ENCODE measurements around the gene ZDHHC19.
"Not testable (repeated sequence)": the region's sequence is repeated elsewhere in the genome, so short reads cannot be mapped to it uniquely, and the experiment has no call there.

Gene ZDHHC19

GRCh38 chr3:196246612-196247308, 35.6 kb upstream of the ZDHHC19 start:
- no peaks in the 10 kb centered on the region for H3K27me3 ChIP-seq
- peaks cover 27 to 31% of the 10 kb centered on the region in 2 experiments for H3K4me1 ChIP-seq (ENCODE audit: control insufficient read depth in 1 of 2, insufficient read depth in 1 of 2, low read depth in 1 of 2, low read length in 1 of 2)
- H3K4me3 ChIP-seq (ENCODE audit: low read depth in 1 of 2, low read length in 1 of 2), result no peak overlapping the region
- H3K36me3 ChIP-seq, result peaks cover 58% of the 10 kb centered on the region
- peak; percentile 47 for TF ChIP-seq CTCF (IDR thresholded peaks at IDR 0.05)
- peak overlapping the region; percentile 87 for H3K27ac ChIP-seq
- H3K9me3 ChIP-seq, result no peaks in the 10 kb centered on the region

GRCh38 chr3:196244166-196244565, 33.0 kb upstream of the ZDHHC19 start:
- not testable (repeated sequence) for H3K9me3 ChIP-seq
- peaks cover 71% of the 10 kb centered on the region for H3K36me3 ChIP-seq

GRCh38 chr3:196241704-196242103, 30.5 kb upstream of the ZDHHC19 start:
- peaks cover 83% of the 10 kb centered on the region for H3K36me3 ChIP-seq
- peaks cover 9 to 10% of the 10 kb centered on the region in 2 experiments for H3K4me1 ChIP-seq (ENCODE audit: control insufficient read depth in 1 of 2, insufficient read depth in 1 of 2, low read depth in 1 of 2, low read length in 1 of 2)
- H3K9me3 ChIP-seq, result no peaks in the 10 kb centered on the region
- no peaks in the 10 kb centered on the region for H3K27me3 ChIP-seq
- TF ChIP-seq CTCF (IDR thresholded peaks at IDR 0.05), result no peak
- no peak overlapping the region for H3K27ac ChIP-seq
- no peak overlapping the region for H3K4me3 ChIP-seq (ENCODE audit: low read depth in 1 of 2, low read length in 1 of 2)

More at GRCh38 chr3:196244166-196244565, 33.0 kb upstream of the ZDHHC19 start:
- not testable (repeated sequence) for H3K27me3 ChIP-seq; H3K4me3 ChIP-seq (ENCODE audit: low read depth in 1 of 2, low read length in 1 of 2); H3K27ac ChIP-seq
- peaks cover 27 to 31% of the 10 kb centered on the region in 2 experiments for H3K4me1 ChIP-seq (ENCODE audit: control insufficient read depth in 1 of 2, insufficient read depth in 1 of 2, low read depth in 1 of 2, low read length in 1 of 2)

DNA sequence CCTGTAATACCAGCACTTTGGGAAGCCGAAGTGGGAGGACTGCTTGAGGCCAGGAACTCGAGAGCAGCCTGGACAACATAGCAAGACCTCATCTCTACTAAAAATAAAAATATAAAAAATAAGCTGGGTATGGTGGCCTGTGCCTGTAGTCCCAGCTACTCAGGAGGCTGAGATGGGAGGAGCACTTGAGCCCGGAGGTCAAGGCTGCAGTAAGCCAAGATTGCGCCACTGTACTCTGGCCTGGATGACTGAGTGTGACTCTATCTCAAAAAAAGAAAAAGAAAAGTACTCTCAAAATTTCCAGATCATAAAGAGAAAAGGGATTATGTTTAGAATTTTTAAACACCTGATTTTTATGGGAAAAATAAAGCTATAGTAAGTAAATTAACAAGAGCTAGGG, 29.2 kb upstream of the ZDHHC19 start:
- Histone ChIP-seq H3K36me3 (peaks cover 78% of the 10 kb centered on the region), H3K4me3 (ENCODE audit: low read depth in 1 of 2, low read length in 1 of 2) (no peak overlapping the region), H3K27me3 (no peaks in the 10 kb centered on the region), H3K27ac (no peak overlapping the region), H3K4me1 (ENCODE audit: control insufficient read depth in 1 of 2, insufficient read depth in 1 of 2, low read depth in 1 of 2, low read length in 1 of 2) (peaks cover 9 to 10% of the 10 kb centered on the region in 2 experiments), H3K9me3 (no peaks in the 10 kb centered on the region)
- TF ChIP-seq CTCF (IDR thresholded peaks at IDR 0.05), result no peak

- H3K4me3 ChIP-seq (ENCODE audit: low read depth in 1 of 2, low read length in 1 of 2), result no peak overlapping the region
- peaks cover 16 to 17% of the 10 kb centered on the region in 2 experiments for H3K4me1 ChIP-seq (ENCODE audit: control insufficient read depth in 1 of 2, insufficient read depth in 1 of 2, low read depth in 1 of 2, low read length in 1 of 2)
- no peak for TF ChIP-seq CTCF (IDR thresholded peaks at IDR 0.05)
- H3K27me3 ChIP-seq, result no peaks in the 10 kb centered on the region
- no peaks in the 10 kb centered on the region for H3K9me3 ChIP-seq
- H3K36me3 ChIP-seq, result peaks cover 66% of the 10 kb centered on the region
- H3K27ac ChIP-seq, result no peak overlapping the region
Observed at GRCh38 chr3:196238612-196239560, 27.7 kb upstream of the ZDHHC19 start.

- no peak overlapping the region for H3K4me3 ChIP-seq (ENCODE audit: low read depth in 1 of 2, low read length in 1 of 2)
- no peak overlapping the region for H3K27ac ChIP-seq
- H3K9me3 ChIP-seq, result no peaks in the 10 kb centered on the region
- peaks cover 69% of the 10 kb centered on the region for H3K36me3 ChIP-seq
- H3K27me3 ChIP-seq, result no peaks in the 10 kb centered on the region
- peaks cover 16 to 17% of the 10 kb centered on the region in 2 experiments for H3K4me1 ChIP-seq (ENCODE audit: control insufficient read depth in 1 of 2, insufficient read depth in 1 of 2, low read depth in 1 of 2, low read length in 1 of 2)
- TF ChIP-seq CTCF (IDR thresholded peaks at IDR 0.05), result no peak
Observed at GRCh38 chr3:196237203-196237602, 26.0 kb upstream of the ZDHHC19 start.

All from neutrophil (primary cell).